Smooth muscle cell of the brain vasculature (primary cell): Measurements from ENCODE around the gene ANKRD24.
"Not testable (repeated sequence)": the region's sequence is repeated elsewhere in the genome, so short reads cannot be mapped to it uniquely, and the experiment has no call there.

Source experiments
- DNase-seq: peaks from one replicate; pipeline ENCODE4 v3.0.0-alpha.2; 2012; ENCODE audit warnings: low read depth, low spot score

ANKRD24 gene

DNA sequence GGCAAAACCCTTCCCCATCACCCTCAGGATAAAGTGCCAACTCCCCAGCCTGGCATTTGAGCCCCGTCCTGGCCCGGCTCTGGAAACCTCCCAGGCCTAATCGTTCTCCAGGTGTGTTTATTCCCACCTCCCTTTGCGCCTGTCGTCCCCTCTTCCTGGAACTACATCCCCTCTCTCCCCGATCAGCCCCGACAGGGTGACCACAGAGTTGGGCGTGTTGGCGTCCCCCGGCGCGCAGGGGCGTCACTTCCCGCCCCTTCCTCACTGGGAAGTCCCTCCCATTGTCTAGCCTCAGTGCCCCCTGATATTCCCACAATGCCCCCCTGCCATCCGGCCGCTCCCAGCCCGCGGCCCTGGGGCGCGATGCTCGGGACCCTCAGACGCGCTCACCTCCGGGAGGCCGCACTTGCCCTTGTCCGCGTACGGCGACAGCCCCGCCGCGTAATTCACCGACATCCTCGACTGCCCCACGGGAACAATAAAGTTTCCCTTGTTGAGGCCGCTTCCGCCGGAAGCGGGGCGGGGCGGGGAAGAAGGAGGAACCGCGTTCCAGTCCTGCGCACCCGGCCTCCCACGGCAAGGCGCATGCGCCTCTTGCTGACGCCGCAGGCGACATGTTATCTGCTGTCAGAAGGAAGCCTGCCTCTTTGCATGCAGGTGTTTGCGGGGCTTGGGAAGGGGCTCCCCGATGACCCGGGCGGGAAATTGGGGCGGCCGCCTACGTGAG is at the start of gene ANKRD24, which contains the start of gene SIRT6:
Gene ANKRD24 (plus strand): TSS at position 606 of the 727 bp plus-strand sequence. CDS start 3,737 bp downstream, outside the sequence.
Gene SIRT6 (minus strand): TSS at position 480 of the 727 bp plus-strand sequence. CDS start 24 bp downstream, at position 456.
- DNase-seq = peak; percentile 89

DNA sequence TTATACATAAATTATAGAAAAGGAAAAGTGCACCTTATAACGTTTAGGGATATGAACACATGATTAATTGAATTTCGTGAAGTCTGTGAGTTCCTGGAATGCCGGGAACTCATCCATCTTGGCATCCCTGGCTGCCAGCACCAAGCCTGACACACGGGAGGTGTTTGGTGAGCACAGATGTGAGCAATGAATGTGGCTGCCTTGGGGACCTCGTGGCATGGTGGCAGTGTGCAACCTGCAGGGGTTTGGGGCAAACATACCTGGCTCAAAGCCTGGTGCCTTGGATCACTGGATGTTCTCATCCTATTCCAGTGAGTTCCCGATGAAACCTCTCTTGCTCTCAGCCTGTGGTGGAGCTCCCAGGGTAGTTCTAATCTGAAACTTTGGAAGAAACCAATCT is 48.1 kb upstream of the ANKRD24 start:
- no peak for DNase-seq

DNA sequence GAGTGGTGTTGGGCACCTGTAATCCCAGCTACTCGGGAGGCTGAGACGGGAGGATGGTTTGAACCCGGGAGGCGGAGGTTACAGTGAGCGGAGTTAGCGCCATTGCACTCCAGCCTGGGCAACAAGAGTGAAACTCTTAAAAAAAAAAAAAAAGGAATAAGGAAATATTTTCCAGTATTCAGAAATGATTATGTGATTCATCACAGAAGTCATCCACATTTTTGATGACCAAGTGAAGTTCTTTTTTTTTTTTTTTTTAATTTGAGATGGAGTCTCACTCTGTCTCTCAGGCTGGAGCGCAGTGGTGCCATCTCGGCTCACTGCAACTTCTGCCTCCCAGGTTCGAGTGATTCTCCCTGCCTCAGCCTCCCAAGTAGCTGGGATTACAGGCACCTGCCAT is 47.1 kb upstream of the ANKRD24 start:
- DNase-seq = not testable (repeated sequence)

DNA sequence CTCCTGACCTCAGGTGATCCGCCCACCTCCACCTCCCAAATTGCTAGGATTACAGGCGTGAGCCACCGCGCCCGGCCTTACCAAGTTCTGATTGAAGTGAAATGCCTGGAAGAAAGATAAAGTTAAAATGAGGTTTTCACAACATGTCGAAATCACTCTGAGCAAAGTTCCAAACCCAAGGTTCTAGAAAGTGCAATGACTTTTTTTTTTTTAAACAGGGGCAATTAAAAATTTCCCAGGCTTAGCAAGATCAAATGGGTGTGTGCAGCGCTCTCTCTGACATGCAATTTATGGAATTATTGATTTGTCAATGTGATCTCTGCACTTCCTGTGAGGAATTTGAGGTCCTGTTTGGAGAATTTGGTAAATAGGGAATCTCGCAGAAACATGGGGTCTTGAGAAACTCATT is 45.8 kb upstream of the ANKRD24 start:
- no peak for DNase-seq

DNA sequence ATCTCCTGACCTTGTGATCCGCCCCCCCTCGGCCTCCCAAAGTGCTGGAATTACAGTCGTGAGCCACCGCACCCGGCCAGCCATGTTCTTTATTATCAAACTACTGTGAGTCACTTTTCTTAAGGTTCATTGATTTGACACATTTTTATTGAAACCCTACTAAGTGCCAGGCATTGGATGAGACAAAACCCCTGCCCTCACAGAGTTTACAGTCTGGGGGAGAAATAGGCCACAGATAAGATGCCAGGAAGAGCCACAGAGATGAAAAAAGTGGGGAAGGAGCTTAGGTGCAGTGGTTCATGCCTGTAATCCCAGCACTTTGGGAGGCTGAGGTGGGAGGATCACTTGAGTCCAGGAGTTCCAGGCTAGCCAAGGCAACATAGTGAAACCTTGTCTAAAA is 44.0 kb upstream of the ANKRD24 start:
- DNase-seq = no peak

DNA sequence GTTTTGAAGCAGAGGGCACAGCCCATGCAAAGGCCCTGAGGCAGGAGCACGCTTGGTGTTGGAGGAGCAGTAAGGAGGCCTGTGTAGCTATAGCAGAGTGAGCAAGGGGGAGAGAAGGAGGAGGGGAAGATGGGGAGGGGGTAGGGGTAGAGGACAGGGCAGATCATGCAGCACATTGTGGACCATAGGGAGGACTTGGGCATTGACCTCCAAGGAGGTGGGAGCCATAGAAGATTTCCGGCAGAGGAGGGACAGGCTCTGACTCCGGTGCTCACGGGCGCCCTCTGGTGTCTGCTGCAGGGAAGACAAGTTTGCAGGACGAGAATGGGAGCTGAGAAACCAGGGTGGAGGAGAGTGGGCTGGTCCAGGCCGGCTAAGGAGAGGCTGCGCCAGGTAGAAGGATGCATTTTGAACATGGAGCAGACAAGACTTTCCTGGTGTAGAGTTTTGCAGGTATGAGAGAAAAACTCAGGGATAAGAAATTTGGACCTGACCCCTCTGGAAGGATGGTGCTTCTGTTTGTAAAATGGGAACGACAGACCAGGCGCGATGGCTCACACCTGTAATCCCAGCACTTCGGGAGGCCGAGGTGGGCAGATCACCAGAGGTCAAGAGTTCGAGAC is 42.8 kb upstream of the ANKRD24 start:
- no peak for DNase-seq

DNA sequence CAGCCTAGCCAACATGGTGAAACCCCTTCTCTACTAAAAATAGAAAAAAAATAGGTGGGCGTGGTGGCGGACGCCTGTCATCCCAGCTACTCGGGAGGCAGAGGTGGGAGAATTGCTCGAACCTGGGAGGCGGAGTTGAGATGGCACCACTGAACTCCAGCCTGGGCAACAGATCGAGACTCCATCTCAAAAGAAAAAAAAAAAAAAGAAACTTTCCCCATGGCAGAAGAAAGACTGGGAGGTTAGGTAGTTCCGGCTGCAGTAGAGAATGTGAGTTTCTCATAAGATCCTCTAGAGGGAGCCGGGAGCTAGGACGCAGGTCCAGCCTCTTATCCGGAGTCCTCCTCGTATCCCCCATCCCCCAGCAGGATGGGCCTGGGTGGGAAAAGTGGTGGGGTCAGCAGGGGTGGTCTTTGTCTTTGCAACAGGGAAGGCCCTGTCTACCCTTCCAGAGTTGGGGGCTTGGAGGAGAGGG is 42.2 kb upstream of the ANKRD24 start:
- no peak for DNase-seq

DNA sequence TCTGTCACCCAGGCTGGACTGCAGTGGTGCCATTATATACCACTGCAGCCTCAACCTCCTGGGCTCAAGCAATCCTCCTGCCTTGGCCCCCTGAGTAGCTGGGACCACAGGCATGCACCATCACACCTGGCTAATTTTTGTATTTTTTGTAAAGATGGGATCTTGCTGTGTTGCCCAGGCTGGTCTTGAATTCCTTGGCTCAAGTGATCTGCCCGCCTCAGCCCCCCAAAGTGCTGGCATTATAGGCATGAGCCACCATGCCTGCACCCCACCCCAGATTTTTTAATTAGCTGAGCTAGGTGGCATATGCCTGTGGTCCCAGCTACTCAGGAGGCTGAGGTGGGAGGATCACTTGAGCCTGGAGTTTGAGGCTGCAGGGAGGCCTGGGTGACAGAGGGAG is 39.6 kb upstream of the ANKRD24 start:
- DNase-seq = not testable (repeated sequence)

DNA sequence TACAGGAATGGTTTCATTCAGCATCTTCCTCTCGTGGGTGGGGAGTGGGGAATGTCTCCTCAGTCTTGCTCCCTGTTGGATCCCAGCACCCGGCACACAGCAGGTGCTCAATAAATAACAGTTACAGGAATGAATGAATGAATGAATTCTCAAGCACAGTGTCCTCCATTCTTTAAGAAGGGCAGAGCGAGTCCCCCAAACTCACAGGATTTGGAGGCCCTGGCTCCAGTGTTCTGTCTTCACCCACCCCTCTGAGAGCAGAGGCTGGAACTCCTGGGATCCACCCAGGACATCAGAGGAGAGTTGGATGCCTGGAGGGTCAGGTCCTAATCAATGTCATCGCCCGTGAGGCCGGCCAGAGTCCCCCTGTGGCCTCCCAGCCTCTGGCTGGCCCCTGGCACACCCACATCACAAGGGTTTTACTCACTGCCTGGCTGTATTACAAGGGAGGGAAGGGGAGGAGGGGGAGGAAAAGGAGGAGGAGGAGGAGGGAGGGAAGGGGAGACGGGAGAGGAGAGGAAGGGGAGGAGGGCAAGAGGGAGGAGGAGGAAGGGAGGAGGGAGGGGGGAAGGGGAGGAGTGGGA is 37.7 kb upstream of the ANKRD24 start:
- DNase-seq = no peak

DNA sequence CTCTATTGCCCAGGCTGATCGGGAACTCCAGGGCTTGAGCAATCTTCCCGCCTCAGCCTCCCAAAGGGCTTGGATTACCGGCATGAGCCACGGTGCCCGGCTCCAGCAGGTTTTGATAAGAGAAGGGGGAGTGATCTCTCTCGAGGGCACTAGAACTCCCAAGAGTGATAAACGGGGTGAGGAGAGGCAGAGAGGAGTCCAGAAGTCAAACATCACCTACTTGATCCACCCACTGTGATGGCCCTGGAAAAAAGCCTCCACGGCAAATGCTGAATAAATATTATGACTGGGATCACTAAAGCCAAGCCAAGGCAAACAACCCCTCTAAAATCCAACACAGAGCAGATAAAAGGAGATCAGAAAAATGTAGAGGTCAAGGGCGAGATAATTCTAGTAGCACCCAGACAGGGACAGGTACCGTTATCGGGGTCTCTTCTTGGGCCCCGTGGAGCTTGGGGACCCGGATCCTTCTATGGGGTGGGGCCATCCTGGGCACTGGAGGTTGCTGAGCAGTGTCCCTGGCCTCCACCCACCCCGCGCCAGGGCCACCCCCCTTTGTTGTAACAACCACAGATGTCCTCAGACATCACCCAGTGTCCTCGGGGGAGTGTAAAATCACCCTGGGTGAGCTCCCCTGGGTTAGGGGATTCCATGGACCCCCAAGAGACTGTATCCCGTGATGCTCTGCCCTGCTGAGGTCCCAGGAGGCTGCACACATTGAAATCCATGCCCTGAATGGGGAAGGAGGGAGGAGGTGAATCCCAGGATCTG is 32.8 kb upstream of the ANKRD24 start:
- DNase-seq = no peak

DNA sequence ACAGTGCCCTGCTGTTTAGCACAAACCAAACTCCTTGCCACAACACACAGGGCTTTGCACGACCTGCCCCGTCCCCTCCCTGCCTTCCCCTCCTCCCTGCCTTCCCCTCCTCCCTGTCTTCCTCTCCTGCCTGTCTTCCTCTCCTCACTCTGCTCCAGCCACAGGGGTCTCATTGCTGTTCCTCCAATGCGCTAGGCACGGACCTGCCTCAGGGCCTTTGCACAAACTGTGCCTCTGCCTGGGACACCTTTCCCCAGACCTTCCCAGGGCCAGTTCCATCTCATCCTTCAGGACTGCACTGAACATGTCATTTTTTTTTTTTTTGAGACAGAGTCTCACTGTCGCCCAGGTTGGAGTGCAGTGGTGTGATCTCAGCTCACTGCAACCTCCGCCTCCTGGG is 30.9 kb upstream of the ANKRD24 start:
- no peak for DNase-seq

DNA sequence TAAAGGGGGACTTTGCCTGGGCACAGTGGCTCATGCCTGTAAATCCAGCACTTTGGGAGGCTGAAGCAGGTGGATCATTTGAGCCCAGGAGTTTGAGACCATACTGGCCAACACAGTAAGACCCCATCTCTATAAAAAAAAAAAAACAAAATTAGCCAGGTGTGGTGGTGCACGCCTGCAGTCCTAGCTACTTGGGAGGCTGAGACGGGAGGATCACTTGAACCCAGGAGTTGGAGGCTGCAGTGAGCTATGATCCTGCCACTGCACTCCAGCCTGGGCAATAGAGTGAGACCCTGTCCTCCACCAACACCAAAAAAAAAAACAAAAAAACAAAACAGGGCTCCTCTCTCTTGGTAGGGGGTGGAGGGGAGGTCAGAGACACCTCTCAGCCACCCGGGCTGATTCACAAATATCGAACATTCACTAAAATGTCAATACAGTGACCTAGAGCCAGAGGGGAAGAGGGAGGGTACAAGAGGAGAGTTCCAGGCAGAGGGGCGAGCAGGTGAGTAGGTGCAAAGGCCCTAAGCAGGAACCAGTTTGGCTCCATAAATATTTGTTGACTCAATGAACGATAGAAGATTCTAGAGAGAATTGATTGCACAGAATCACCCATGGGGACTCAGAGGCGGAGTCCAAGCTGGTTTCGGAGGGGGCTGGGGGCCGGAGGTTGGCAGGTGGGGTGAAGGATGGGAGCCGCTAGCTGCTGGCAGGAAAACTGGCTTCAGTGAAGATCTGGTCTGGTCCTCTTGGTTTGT is 30.1 kb upstream of the ANKRD24 start:
- DNase-seq = no peak

DNA sequence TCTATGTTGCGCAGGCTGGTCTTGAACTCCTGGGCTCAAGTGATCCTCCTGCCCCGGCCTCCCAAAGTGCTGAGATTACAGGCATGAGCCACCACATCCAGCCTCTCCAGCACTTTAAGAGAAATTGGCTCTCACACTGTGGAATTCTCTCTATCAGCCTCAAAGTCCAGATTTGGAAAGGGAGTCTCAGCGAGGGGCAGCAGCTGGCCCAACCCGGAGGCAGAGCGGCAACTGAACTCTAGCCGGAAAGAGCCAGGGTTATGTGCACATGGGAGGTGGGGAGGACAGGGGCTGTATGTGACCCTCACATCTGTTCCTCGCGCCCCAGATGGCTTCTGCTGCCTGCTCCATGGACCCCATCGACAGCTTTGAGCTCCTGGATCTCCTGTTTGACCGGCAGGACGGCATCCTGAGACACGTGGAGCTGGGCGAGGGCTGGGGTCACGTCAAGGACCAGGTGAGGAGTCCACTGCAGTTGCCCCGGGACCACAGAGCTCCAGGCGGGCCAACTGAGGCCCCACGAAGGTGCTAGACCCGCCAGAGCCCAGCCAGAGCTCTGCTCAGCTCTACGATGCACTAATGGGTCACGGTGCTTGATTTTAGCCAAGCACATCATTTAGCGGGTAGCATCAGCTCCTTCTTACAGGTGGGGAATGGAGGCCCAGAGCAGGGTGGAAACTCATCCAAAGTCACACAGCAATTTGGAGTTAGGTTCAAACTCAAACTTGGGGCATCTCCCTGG is 27.7 kb upstream of the ANKRD24 start:
- no peak for DNase-seq

DNA sequence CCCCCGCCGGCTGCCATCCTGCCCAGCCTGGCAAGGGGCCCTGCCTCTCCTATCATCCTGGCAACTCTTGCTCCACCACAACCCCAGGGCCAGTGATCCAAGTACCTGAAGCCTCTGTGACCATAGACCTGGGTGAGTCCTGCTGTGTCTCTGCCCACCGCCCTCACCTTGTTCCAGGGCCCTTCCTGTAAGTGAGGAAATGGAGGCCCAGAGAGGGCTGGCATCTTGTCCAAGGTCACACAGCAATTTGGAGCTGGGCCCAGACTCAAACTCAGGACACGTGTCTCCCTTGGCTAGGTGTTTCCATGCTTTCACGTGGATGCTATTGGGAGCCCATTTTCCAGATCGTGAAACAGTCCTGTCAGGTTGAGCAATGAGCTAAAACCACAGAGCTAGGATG is 25.3 kb upstream of the ANKRD24 start:
- no peak for DNase-seq

DNA sequence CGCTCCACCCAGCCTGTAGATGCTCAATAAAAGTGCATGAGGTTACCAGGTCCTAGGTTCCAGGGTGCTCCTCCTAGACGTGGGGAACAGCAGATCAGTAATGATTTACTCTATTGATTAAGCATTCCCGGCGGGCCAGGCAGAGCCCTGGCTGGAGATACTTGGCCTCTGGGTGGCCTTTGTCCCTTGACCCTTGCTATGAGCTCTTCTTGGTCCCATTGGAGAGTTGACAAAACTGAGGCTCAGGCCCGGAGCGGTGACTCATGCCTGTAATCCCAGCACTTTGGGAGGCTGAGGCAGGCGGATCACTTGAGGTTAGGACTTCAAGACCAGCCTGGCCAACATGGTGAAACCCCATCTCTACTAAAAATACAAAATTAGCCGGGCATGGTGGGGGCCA is 24.5 kb upstream of the ANKRD24 start:
- DNase-seq = not testable (repeated sequence)

DNA sequence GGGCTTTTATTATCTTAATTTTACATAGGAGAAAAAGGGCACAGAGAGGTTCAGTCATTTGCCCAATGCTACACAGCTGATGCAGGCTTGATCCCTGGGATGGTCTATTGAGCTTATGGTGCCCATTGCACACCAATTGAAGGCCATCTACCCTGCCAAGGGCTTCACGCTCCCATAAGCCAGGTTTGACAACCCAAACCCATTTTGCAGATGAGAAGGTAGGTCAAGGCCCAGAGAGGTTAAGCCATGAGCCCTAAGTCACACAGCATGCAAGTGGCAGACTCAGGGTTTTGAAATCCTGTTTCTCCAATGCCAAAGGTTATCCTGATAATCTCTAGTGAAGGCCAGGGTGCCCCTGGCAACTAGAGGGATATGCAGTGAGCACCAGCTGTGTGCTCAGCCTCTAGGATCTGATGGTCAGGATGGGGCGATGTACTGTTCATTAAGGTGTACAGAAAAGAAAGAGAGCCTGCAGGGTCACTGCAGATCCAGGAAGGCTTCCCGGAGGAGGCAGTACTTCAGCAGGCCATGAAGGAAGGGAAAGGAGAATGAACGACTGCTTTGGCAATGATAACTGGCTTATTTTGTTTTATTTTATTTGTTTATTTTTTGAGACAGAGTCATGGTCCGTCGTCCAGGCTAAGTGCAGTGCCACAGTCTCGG is 20.9 kb upstream of the ANKRD24 start:
- DNase-seq = no peak

DNA sequence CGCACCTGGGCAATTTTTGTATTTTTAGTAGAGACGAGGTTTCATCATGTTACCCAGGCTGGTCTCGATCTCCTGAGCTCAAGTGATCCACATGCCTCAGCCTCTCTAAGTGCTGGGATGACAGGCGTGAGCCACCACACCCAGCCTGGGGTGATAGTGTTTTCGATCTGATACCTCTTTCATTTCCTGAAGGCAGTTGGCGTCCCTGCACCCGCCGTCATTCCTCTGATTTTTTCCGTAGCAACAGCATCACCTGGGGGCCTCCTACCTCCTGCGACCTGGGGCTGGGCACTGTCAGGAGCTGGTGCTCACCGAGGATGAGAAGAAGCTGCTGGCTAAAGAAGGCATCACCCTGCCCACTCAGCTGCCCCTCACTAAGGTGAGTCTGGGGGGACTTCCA is 18.2 kb upstream of the ANKRD24 start:
- no peak for DNase-seq

DNA sequence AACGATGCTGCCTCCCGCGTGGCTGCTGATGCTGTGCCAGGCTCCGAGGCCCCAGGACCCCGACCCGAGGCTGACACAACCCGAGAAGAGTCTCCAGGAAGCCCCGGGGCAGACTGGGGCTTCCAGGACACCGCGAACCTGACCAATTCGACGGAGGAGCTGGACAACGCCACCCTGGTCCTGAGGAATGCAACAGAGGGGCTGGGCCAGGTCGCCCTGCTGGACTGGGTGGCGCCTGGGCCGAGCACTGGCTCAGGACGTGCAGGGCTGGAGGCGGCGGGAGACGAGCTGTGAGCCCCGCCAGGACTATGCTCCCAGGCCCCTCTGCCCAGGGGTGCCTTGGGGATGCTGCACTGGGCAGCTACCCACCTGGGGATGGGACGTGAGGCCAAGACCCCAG is 10.8 kb upstream of the ANKRD24 start:
- no peak for DNase-seq

DNA sequence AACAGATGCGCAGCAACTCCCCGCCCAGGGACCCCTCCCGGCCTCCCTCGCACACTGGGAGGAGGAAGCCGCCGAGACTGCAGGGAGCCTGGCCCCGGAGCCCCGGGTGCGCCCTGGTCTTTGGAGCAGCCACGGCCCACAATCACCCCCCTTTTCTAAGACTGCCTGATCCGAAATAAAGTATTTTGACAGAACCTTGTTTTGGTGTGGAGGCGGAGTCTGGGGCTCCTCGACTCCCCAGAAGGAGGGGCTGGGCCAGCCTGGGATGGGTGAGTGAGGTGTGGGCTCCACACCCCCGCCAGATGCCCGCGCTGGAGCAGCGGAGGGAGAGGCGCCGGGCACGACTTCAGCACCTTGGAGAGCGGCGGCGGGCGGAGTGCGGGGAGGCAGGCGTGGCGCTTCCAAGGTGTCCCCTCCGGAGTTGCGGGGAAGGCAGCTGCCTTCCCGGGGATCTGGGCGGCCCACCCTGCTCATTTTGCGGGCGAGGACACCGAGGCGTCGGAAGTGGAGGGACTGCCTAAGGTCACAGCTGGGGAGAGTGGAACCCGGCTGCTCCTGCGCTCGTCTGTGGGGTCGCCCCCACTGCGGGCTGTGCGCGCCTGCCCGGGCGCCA is 9.5 kb upstream of the ANKRD24 start:
- DNase-seq = no peak
